ENCODE measurements around the gene PARP6. TPM values are rescaled to one million over a fixed set of nuclear protein-coding genes. Genes with fewer than 3 reads are reported as not detected.
A peak's percentile ranks its signal among the peaks of the same experiment; 100 is the strongest.

The PARP6 gene
- total and polyA plus RNA-seq, 2 of the 8 experiments (the other 6 are each of a cell fraction or from before 2014, with no cell fraction given), result 39.8 to 45.3 TPM

- no peak overlapping the region for H3K27ac ChIP-seq (ENCODE audit: low read depth, low read length)
- H2AK5ac ChIP-seq (ENCODE audit: low read depth, low read length), result no peak overlapping the region
- H4K5ac ChIP-seq (ENCODE audit: insufficient read length, low read depth, low read length), result no peak overlapping the region
- no peak overlapping the region for H3K14ac ChIP-seq (ENCODE audit: insufficient read length)
- H3K36me3 ChIP-seq (ENCODE audit: control insufficient read depth in 2 of 4, insufficient read depth in 4 of 4, low read length in 3 of 4), result peaks cover 3 to 39% (median 15%) of the 10 kb centered on the region in 4 experiments; a peak in 6 of 8 replicates
- H2BK15ac ChIP-seq (ENCODE audit: low read length), result no peak overlapping the region
- H3K4me2 ChIP-seq (ENCODE audit: insufficient read depth in 1 of 2, low read depth in 2 of 2, low read length in 2 of 2), result no peak overlapping the region; a peak in 1 of 4 replicates
- no peak overlapping the region for H2BK20ac ChIP-seq (ENCODE audit: low read length)
- POLR2A ChIA-PET (ENCODE audit: partially characterized antibody), result interaction anchor here (2.2 to 6.3 kb wide), 2 partner anchors 12 to 16 kb away, joined by 7 to 66 read pairs; partner anchors contain the start of gene PKM
- no peak overlapping the region for H4K91ac ChIP-seq (replicated peaks; ENCODE audit: insufficient read length, low read length)
- WGBS, 2 experiments (ENCODE audit: extremely low coverage in 1 of 2, insufficient coverage in 1 of 2, insufficient read length in 1 of 2, insufficient replicate concordance in 2 of 2, low coverage in 1 of 2, low lambda C conversion rate in 2 of 2, missing lambda C conversion rate in 1 of 2), result 43% methylated on average over 2 of the region's 2 CpGs; no CpG with 5 or more reads in 1 of the 2 experiments
- H2BK120ac ChIP-seq (replicated peaks; ENCODE audit: low read depth, low read length), result no peak overlapping the region
- H3K23ac ChIP-seq (ENCODE audit: insufficient read length), result no peak overlapping the region
- FAIRE-seq (peak; percentile 19), DNase-seq (ENCODE audit: low read depth in 1 of 2, low spot score in 2 of 2) (no peak)
- H4K20me1 ChIP-seq (replicated peaks in 1 of 2; ENCODE audit: control insufficient read depth in 1 of 2, insufficient read depth in 2 of 2, low read length in 2 of 2), result peaks cover 15 to 18% of the 10 kb centered on the region in 2 experiments
- H3K18ac ChIP-seq (ENCODE audit: extremely low read depth, low read length), result no peak overlapping the region
- H3K56ac ChIP-seq (replicated peaks; ENCODE audit: insufficient read length, low read depth, low read length), result no peak overlapping the region
- H2BK5ac ChIP-seq (ENCODE audit: low read depth, low read length), result no peak overlapping the region
- H3K4ac ChIP-seq (replicated peaks; ENCODE audit: insufficient read length, low read depth, low read length), result no peak overlapping the region
- no peak overlapping the region for H3K4me3 ChIP-seq (ENCODE audit: extremely low read depth in 1 of 4, insufficient read depth in 2 of 4, low read depth in 3 of 4, low read length in 4 of 4)
- H3K9ac ChIP-seq (replicated peaks in 1 of 4; ENCODE audit: extremely low read depth in 1 of 4, low read depth in 3 of 4, low read length in 3 of 4), result no peak overlapping the region
- no peaks in the 10 kb centered on the region for H3K9me3 ChIP-seq (ENCODE audit: insufficient read depth in 2 of 2, low read depth in 1 of 2, low read length in 1 of 2)
- H3K27me3 ChIP-seq (replicated peaks in 1 of 4; ENCODE audit: control insufficient read depth in 3 of 4, extremely low read depth in 1 of 4, insufficient read depth in 3 of 4, low read length in 3 of 4), result peaks cover 25 to 65% (median 51%) of the 10 kb centered on the region in 4 experiments
- H2AFZ ChIP-seq (ENCODE audit: low read length), result no peak overlapping the region
- no peaks in the 10 kb centered on the region for H3K79me2 ChIP-seq (ENCODE audit: control insufficient read depth in 1 of 2, insufficient read depth in 2 of 2, low read length in 2 of 2)
- peaks cover 0 to 7% (median 0%) of the 10 kb centered on the region in 4 experiments; a peak in 2 of 7 replicates for H3K4me1 ChIP-seq (replicated peaks in 1 of 4; ENCODE audit: control insufficient read depth in 3 of 4, insufficient read depth in 4 of 4, low read length in 3 of 4)
- no peaks in the 10 kb centered on the region for H3K23me2 ChIP-seq (ENCODE audit: low read depth, low read length)
- CTCF ChIA-PET (ENCODE audit: partially characterized antibody), result interaction anchor here (0.9 to 4.8 kb wide), 6 partner anchors 9 to 43 kb away, joined by 3 to 28 read pairs (median 5); partner anchors contain the start of genes GRAMD2A and PKM
- no peak overlapping the region for H2BK12ac ChIP-seq (ENCODE audit: low read depth, low read length)
- H4K8ac ChIP-seq (ENCODE audit: extremely low read depth, insufficient read depth, low read length), result no peak overlapping the region
- H3K79me1 ChIP-seq (ENCODE audit: low read depth, low read length), result no peaks in the 10 kb centered on the region
- peak in 1 of 2 experiments; percentile 53; a peak in 1 of 3 replicates for TF ChIP-seq EP300 (IDR thresholded peaks at IDR 0.05; ENCODE audit: borderline replicate concordance in 1 of 2, low read depth in 2 of 2, low read length in 2 of 2)
Measured at GRCh38 chr15:72242775-72243370, 29.5 kb downstream of the PARP6 start.

All from H1 (cell line).